Fibroblast of skin of scalp (primary cell): ENCODE results near the gene UBE2D2.

Experiments
- DNase-seq: peaks from one replicate; pipeline ENCODE4 v3.0.0-alpha.2; 2013

Gene UBE2D2

DNA sequence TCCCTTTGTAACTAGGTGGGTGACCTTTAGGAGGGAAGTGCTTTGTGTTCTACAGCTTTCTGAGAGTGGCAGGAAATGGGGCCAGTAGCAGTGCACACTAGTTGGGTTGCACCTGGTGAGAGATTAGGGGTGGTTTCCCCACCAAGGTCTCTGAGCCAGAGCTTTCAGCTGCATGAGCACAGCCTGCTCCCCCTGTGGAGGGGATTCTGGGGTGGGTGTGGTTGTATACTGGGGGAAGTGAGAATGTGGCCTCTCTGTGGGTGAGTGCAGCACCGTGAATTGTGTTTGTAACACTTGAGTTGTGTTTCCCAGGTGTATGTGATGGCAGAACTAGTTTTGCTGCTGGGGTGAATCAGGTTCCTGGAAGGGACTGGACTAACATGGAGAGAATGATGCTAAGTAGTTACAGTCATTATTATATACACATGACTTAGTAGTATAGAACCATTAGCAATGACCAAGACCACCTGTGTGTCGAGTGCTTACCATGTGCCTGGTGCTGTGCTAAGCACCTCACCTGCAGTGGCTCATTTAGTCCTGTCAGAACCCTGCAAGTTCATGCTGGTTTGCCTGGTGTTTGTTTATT is 75.2 kb downstream of the UBE2D2 start:
- no peak for DNase-seq

DNA sequence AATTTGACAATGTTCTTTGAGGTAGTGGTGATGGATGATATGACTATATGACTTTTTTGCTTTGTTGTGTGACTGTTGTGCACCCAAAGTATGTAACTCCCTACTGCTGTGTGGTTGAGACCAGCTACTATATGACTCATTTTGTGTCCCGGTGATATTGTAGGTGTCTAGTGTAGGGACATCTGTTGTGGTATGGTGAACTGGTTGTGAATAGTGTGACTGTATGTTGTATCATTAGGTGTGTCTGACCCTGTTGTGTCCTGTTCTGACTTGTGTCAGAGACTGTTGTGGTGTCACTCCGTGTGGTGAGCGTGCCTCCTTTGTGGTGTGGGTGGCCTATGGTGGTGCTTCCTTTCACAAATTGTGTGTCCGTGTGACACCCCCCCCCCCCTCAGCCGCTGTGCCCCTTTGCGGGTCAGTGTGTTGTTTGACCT is 75.9 kb downstream of the UBE2D2 start:
- DNase-seq = peak; percentile 53

DNA sequence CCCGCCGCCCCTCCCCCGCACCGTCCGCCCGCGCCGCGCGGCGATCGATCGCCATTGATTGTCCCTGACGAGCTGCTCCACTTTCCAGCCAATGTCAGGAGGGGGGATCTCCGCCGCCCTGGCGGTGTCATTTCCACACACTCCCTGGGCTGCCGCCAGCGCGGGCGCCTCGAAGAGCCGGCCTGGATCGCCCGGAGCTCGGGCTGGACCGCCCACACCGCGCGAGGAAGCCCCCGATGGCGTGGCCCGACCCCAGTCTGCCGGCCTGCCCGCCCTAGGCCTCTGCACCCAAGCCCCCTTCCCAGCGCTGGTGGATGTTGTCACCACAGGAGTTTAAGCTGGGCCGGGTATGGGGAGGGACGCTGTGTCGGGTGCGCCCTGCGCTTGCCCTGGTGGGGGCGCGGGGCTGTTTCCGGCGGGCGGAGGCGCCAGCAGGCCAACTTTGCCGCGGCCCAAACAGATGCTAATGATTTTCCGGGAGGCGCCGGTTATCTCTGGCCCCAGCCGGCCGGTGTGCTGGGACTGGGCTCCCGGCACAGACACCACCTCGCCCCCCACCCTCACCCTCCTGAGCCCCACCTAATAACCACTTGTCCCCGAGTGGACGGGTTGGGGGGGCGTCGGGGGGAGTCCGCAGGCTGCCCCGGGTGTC is 76.4 kb downstream of the UBE2D2 start:
- DNase-seq = peak; percentile 87

DNA sequence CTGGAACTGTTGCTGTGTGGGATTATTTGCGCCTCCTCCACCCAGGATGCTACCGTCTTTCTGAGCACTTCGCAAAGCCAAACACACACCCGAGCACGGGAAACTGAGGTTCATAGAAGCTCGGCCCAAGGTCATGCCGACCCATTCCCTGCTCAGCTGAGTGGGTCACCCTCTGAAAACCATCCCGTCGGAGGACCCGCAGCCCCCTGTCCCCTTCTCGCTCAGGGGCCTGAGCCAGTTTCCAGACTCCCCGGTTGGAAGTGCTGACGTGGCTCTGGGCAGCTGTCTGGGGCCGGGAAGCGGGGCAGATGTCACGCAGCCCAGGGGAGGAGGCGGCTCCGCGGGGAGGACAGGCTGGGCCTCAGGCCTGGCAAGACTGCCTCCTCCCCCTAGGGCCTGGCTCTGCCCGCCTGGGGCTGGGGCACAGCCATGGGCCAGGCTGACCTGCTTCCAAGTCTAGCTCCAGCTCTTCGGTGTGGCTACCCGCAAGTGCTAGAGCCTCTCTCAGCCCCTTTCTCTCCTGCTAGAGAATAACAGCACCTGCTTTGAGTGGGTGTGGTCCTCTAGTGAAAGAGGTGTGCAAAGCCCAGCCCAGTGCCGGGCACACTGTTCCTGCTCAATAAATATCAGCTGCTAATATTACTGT is 77.1 kb downstream of the UBE2D2 start:
- peak; percentile 73 for DNase-seq

DNA sequence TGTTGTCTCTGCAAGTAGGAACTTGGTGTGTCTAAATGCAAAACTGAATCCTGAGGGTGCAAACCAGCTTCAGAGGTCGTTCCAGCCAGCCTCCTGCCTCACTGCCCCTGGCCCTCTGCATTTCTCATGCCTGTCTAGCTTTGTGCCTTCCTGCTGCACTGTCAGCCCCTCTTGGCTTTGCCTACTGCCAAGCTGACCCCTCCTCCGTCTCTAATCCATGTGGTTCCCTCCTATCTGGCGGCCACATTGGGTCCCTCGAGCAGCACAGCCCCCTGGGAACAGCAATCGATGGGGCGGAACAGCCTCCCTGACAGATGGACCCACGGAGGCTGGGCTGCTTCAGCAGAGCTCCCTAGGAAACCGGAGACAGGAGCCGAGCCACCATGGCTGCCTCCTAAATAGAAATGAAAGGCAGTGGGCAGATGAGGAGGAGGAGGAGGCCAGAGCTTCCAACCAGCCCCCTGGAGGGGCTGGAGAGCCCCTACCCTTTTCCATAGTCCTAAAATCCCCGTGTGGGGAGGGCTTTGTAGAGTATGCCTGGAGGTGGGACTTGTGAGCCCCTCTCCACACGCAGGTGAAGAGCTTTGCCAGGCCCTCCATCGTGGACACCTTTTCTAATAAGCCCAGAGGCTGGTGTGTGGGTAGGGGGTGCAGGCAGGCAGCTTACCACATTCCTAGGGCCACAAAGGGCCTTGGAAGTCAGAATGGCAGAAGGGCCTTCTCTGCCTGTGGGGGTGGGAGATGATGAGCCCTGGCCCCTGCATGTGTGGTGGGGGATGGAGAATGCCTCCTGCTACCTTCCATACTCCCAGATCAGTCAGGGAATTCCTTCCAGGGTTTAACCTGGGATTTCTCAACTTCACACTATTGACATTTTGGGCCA is 77.8 kb downstream of the UBE2D2 start:
- no peak for DNase-seq

DNA sequence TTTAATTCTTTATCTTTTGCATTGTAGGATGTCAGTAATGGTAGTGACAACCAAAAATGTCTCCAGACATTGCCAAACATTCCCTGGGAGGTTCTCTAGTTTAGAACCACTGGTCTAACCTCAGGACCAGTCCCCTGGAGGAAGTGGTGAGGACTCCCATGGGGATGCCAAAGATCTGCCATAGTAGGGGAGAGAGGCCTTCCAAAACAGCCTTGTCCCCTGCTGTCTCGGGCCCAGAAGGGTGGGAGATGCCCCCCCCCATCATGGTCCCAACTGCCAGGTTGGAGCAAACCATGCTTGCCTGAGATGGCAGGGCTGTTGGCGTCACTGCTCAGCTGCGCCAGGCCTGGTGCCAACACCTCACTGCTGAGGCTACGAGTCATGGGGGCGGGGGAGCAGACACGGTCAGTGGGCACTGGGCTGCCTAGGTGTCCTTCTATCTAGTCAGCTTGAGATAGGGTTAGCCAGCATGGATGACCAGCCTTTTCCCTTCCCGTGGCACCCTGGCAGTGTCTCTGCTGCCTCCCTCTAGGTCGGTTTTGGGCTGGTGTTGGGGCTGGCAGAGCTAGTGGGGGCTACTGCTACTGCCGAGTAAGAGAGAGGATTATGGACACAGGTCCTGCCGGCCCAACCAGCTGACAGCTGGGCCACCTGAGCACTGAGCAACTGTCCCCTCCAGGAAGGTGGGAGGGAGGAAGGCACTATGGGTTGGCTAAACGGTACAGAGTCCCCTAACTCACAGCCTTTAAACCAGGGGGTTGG is 78.7 kb downstream of the UBE2D2 start:
- DNase-seq = peak; percentile 41

DNA sequence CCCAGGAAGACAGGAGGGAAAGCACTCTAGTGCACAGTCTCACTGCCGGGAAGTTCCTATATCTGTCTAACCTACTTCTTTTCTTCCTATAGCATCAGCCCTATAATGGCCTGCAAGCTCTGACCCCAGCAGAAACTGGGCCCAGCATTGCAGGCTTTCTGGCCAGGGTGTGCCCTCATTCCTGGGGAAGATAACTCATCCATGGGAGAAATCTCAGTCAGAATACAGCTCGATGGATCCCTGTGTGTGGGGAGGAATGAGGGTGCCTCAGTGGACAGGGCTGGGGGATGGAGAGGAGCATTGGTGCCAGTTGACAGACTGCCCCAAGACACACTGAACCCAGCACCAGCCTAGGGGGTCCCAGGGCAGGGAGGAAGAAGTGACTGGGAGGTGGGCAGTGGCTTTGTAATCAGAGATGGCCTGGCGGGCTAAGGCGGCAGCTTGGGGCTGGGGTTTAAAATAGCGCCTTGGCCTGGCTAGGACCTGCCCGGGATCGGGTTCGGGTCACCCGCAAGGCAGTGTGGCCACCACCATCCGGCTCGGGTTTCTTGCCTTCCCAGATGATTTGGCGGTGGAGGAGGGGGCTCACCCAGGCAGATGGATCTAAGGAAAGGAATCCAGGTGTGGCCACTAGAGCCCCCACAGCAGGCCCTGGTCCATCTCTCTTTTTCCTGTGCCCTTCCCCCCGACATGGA is 79.4 kb downstream of the UBE2D2 start:
- no peak for DNase-seq

DNA sequence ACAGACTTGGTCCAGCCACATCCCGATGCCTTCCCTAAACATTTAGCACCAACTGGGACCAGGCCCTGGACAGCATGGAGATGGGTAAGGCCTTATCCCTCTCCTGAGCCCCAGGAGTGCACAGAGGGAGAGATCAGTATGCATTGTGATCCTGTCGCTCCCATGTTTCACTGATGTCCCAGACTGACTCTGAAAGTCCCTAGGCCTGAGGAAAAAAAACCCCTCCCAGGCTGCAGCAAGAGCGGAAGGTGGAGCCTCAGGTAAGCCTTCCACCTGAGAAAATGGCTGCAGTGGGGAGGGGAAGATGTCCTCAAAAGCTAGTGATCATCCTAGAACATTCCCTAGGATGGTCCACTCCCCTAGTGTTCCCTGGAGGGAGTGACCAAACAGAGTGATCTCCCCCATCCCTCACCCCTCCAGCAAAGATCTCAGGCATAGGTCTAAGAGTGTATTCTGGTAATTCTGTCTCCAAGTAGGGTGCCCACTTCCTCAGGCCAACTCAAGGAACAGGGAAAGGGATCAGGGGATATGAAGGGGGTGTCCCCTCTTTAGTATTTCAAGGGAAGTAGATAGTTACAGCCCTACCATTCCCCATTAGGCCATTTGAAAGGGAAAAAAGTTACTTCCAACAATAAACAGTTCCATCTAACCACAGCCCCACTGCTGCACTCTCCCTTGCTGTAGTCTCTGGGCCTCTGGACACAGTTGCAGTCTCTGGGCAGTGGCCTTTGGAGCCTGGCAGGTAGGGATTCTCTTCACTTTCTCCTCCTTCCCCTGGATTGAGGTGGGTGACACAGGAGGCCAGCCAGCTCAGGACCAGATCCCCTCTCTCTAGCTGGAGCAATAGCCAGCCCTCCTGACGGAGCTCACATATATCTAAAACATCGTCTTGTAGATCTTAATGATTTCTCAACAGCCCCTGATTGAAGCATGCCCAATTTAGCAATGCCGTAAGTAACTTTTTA is 80.3 kb downstream of the UBE2D2 start:
- DNase-seq = no peak

DNA sequence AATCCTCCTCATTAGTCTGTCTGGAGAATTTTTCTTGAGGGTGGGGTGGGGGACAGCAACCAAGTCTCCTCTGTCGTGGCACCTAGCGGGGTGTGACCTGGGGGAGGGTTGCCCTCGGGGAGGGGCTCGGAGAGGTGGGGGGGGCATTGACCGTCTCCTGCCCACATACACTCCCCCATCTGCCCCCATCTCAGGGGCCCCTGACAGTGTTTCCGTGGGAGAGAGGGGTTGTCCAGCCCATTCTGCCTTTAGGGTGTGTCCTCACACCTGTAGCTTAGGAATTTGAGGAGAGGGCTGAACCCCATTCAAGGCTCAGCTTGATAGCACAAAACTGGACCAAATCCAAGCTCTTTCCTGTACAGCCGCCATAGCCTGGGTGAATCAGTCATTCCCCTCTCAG is 81.1 kb downstream of the UBE2D2 start:
- no peak for DNase-seq

DNA sequence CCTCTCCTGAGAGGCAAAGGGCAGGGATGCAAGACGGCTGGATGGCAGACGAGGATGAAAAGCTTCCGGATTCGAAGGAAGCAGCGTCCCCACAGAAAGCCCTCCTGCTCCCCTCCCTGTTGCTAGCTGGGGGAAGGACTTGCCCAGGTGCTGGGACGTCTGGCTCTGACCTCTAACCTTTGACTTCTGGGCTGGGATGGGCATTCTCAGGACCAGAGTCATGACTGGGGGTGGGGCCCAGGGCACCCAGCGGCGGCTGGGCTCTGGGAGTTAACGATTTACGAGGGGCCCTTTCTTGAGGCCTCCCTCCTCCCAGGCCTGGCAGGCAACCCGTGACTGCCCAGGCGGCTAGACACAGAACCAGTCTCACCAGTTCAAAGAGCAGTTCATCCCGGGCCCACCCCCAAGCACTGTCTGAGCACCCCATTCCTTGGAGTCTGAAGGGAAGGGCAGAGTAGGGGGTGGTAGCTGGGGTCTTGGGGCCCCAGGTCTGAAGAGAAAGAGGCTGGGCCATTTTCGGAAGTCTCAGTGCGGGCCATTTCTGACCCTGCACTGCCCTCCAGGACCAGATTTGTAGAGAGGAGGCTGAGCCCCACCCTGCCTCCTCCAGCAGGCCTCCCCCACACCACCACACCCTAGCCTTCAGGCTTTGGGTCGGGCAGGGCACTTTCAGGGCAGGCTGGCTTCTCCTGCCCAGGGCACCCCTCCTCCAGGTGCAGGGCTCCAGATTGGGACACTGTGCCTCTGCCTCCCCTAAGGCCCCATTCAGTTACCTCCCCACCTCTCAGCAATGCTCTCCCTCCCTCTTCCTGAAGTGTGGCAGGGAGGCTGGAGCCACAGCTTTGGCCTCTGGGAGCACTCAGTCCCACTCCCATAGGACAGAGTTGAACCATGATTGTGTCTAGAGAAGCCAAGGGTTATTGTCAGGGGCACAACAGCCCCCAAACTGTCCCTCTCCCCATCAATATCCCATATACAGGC is 82.0 kb downstream of the UBE2D2 start:
- no peak for DNase-seq

DNA sequence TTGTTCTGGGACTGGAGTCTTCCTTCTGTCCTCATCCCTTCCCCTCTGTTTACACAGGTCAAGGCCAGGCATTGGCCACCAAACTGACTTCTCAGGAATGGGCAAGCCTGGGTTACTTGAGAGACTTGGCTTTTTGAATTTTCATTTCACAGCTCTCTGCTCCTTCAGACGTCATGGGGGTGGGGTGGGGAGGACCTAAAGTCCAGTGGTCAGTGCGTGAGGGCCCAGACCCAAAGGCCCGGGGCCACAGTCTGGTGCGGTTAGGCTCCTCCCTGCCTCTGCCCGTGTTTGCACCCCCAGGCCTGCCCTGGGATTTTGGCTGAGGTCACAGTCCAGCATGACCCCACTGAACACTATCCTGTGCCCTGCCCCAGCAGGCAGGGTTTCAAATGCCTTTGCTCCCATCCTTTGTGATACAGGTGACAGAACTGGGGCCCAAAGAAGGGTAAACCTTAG is 82.9 kb downstream of the UBE2D2 start:
- no peak for DNase-seq

DNA sequence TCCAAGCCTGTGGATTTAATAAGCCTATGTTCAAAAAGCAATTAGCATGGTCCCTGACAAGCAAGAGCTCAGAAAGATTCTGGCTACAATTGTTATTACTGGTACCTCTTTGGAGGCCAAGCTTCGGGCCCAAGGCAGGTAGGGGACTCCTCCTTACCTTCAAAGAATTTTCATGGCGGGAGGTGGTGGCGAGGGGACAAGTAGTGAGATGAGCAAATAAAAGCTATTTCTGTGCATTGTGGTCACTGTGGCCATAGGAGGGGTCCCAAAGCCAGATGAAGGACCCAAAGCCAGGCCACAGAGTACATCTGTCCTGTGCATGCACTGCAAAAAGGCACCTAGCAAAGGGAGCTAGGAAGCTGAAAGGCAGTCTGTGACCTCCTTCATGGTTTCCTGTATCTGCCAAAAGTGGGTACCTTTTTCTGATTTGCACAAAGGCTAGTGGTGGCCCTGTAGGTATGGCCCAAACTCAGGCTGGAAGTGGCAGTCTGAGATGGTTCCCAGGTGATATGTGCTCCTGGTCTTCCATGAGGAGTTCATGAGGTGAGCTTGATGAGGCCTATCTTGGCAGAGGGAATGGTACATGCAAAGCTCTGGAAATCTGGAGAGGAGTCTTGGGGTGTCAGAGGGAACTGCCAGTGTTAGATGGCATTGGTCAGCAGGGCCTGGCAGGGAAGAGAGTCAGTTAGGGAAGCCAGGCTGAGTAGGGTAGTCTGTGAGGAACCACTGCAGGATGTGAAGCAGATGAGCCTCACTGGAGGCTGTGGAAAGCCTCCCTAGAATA is 83.7 kb downstream of the UBE2D2 start:
- no peak for DNase-seq

DNA sequence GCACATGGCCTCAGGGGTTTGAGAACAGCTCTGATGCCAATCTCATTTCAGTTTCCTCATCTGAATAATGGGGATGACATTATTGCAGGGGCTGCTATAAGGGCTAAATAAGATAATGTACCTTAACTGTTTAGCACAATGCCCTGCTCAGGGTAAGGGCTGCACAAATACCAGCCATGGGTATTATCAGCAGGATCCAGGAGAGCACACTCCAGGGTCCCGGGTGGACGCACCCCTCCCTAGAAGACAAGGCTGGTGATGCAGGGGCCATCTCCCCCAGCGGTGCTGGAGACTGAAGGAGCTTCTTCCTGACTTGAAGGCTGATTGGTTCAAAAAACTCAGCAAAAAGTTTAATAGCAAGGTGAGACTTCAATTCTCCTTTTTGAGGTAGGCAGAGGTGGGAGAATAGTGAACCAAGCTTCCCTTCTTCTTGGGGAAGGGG is 84.3 kb downstream of the UBE2D2 start:
- no peak for DNase-seq

DNA sequence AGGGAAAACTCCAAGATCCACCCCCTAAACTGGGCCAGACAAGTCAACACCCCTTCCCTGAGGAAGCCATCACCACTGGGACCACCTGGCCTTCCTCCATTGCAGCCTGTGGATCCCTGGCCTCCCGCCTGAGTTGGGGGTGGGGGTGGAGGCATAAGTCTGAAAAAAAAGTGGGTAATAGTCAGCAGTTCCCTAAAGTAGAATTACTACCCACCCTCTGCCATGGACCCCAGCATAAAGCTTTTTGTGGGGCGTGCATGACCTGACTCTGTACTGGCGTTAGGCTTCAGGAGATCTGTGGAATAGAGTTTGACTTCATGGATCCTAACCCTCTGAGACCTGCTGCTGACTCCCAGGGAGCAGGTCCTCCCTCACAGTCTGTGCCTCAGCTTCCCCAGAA is 85.0 kb downstream of the UBE2D2 start:
- no peak for DNase-seq

DNA sequence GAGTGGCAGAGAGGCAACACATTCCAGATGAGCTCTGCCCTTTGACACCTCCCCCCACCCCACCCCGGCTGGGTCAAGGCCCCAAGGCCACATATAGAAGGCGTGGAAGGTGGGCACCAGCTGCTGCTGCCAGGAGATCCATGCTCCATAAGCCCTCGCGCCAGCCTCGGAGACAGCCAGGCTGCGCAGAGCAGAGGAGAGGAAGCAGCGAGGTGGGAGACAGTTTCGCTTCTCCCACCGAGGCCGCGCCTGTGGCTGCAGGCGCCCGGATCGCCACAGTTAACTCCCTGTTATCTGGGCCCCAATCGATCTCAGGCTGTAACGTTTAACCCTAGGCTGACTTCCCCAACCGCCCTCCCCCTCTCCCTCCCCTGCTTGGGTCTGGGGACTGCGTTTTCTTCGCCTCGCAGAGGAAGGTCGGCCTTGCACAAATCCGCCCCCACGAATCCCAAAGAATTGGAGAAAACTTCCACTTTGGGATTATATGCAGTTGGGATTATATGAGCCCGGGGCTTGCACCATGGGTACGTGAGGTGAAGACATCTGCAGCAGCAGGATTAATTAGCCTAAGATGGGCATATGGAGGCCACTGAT is 85.9 kb downstream of the UBE2D2 start:
- no peak for DNase-seq

DNA sequence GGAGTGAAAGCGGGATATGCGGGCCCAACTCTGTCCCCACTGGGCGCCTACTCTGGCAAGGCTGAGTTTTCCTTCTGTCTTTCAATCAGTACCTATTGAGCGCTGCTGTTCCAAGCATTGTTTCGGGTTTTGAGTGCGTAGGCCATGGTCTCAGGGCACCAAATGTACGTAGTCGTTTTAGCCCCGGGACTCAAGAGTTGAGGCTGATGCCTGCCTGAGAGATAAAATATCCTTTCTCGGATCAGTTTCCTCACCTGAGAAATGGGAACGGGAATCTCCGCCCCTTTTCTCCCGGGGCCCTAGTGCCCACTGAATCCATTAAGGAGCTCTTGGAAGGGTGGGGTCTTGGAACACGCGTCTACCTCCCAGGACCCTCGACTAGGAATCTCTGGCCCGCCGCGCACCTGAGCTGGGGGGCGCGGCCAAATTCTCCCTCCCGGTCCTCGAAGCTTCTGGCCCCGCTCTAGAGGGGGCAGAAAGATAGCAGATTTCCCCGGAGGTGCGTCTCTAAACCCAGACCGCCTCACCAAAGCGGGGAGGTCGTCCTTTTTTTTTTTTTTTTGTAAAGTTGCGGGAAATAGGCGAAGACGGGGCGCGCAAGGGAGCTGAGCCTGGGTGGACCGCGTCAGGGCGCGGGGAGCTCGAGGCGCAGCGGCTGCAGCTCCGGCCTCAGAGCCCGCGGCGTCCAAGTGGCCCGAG is 86.5 kb downstream of the UBE2D2 start:
- DNase-seq = no peak
